ENCODE results near the gene PLA2G4A.
A peak's percentile ranks its signal among the peaks of the same experiment; 100 is the strongest.

PLA2G4A gene

GRCh38 chr1:186854102-186854501, 25.4 kb downstream of the PLA2G4A start:
- no peak for DNase-seq (ENCODE audit: insufficient read length)
- FAIRE-seq = peak; percentile 68
- no peak for TF ChIP-seq POLR2A (IDR thresholded peaks at IDR 0.05; ENCODE audit: low read depth, low read length)
- TF ChIP-seq TAF1 (IDR thresholded peaks at IDR 0.05; ENCODE audit: borderline replicate concordance, low read depth, low read length) = no peak
- TF ChIP-seq POLR2AphosphoS5 (IDR thresholded peaks at IDR 0.05; ENCODE audit: low read depth, low read length) = no peak

- no peak for FAIRE-seq
- DNase-seq (ENCODE audit: insufficient read length) = no peak
- no peak for TF ChIP-seq POLR2A (IDR thresholded peaks at IDR 0.05; ENCODE audit: low read depth, low read length)
- no peak for TF ChIP-seq TAF1 (IDR thresholded peaks at IDR 0.05; ENCODE audit: borderline replicate concordance, low read depth, low read length)
- TF ChIP-seq POLR2AphosphoS5 (IDR thresholded peaks at IDR 0.05; ENCODE audit: low read depth, low read length) = no peak
Observed at GRCh38 chr1:186858923-186859322, 30.2 kb downstream of the PLA2G4A start.

- FAIRE-seq (no peak), DNase-seq (ENCODE audit: insufficient read length) (no peak)
Observed at GRCh38 chr1:186859995-186860394, 31.2 kb downstream of the PLA2G4A start.

GRCh38 chr1:186864296-186864695, 35.5 kb downstream of the PLA2G4A start:
- TF ChIP-seq TAF1 (IDR thresholded peaks at IDR 0.05; ENCODE audit: borderline replicate concordance, low read depth, low read length) (no peak), POLR2A (IDR thresholded peaks at IDR 0.05; ENCODE audit: low read depth, low read length) (no peak), POLR2AphosphoS5 (IDR thresholded peaks at IDR 0.05; ENCODE audit: low read depth, low read length) (no peak)
- DNase-seq (ENCODE audit: insufficient read length) (no peak), FAIRE-seq (no peak)

More at GRCh38 chr1:186859995-186860394, 31.2 kb downstream of the PLA2G4A start:
- TF ChIP-seq POLR2A (IDR thresholded peaks at IDR 0.05; ENCODE audit: low read depth, low read length) = no peak
- no peak for TF ChIP-seq POLR2AphosphoS5 (IDR thresholded peaks at IDR 0.05; ENCODE audit: low read depth, low read length)
- no peak for TF ChIP-seq TAF1 (IDR thresholded peaks at IDR 0.05; ENCODE audit: borderline replicate concordance, low read depth, low read length)

- FAIRE-seq = no peak
- no peak for DNase-seq (ENCODE audit: insufficient read length)
- TF ChIP-seq POLR2A (IDR thresholded peaks at IDR 0.05; ENCODE audit: low read depth, low read length) (no peak), POLR2AphosphoS5 (IDR thresholded peaks at IDR 0.05; ENCODE audit: low read depth, low read length) (no peak), TAF1 (IDR thresholded peaks at IDR 0.05; ENCODE audit: borderline replicate concordance, low read depth, low read length) (no peak)
Observed at GRCh38 chr1:186865253-186865652, 36.5 kb downstream of the PLA2G4A start.

GRCh38 chr1:186865857-186866256, 37.1 kb downstream of the PLA2G4A start:
- DNase-seq (ENCODE audit: insufficient read length) (no peak), FAIRE-seq (peak; percentile 73)
- TF ChIP-seq TAF1 (IDR thresholded peaks at IDR 0.05; ENCODE audit: borderline replicate concordance, low read depth, low read length) (no peak), POLR2AphosphoS5 (IDR thresholded peaks at IDR 0.05; ENCODE audit: low read depth, low read length) (no peak), POLR2A (IDR thresholded peaks at IDR 0.05; ENCODE audit: low read depth, low read length) (no peak)

GRCh38 chr1:186869526-186870228, 40.9 kb downstream of the PLA2G4A start:
- no peak for TF ChIP-seq POLR2AphosphoS5 (IDR thresholded peaks at IDR 0.05; ENCODE audit: low read depth, low read length)
- TF ChIP-seq TAF1 (IDR thresholded peaks at IDR 0.05; ENCODE audit: borderline replicate concordance, low read depth, low read length) = no peak
- no peak for TF ChIP-seq POLR2A (IDR thresholded peaks at IDR 0.05; ENCODE audit: low read depth, low read length)
- DNase-seq (ENCODE audit: insufficient read length) (no peak), FAIRE-seq (no peak)

- no peak for FAIRE-seq
- TF ChIP-seq POLR2AphosphoS5 (IDR thresholded peaks at IDR 0.05; ENCODE audit: low read depth, low read length) = no peak
- no peak for DNase-seq (ENCODE audit: insufficient read length)
Observed at GRCh38 chr1:186871784-186872183, 43.0 kb downstream of the PLA2G4A start.

GRCh38 chr1:186872291-186872690, 43.5 kb downstream of the PLA2G4A start:
- DNase-seq (ENCODE audit: insufficient read length) (no peak), FAIRE-seq (no peak)

GRCh38 chr1:186873687-186874086, 44.9 kb downstream of the PLA2G4A start:
- TF ChIP-seq TAF1 (IDR thresholded peaks at IDR 0.05; ENCODE audit: borderline replicate concordance, low read depth, low read length) = no peak
- no peak for TF ChIP-seq POLR2A (IDR thresholded peaks at IDR 0.05; ENCODE audit: low read depth, low read length)
- no peak for TF ChIP-seq POLR2AphosphoS5 (IDR thresholded peaks at IDR 0.05; ENCODE audit: low read depth, low read length)
- FAIRE-seq (peak; percentile 17), DNase-seq (ENCODE audit: insufficient read length) (no peak)

More at GRCh38 chr1:186872291-186872690, 43.5 kb downstream of the PLA2G4A start:
- no peak for TF ChIP-seq POLR2A (IDR thresholded peaks at IDR 0.05; ENCODE audit: low read depth, low read length)
- TF ChIP-seq TAF1 (IDR thresholded peaks at IDR 0.05; ENCODE audit: borderline replicate concordance, low read depth, low read length) = no peak
- TF ChIP-seq POLR2AphosphoS5 (IDR thresholded peaks at IDR 0.05; ENCODE audit: low read depth, low read length) = no peak

GRCh38 chr1:186875896-186876835, 47.4 kb downstream of the PLA2G4A start:
- peak; percentile 51 for FAIRE-seq
- TF ChIP-seq POLR2AphosphoS5 (IDR thresholded peaks at IDR 0.05; ENCODE audit: low read depth, low read length) (no peak), POLR2A (IDR thresholded peaks at IDR 0.05; ENCODE audit: low read depth, low read length) (no peak), TAF1 (IDR thresholded peaks at IDR 0.05; ENCODE audit: borderline replicate concordance, low read depth, low read length) (no peak)
- no peak for DNase-seq (ENCODE audit: insufficient read length)
